Psoas muscle (tissue), 8 donors: ENCODE data around the gene BTBD7. TPM values are rescaled to one million over a fixed set of nuclear protein-coding genes. Genes with fewer than 3 reads are reported as not detected.

ENCODE experiments used
- ATAC-seq, 4 donors: fragments of 200-7000 bp; cut with Tn5 transposase; one replicate each; pipeline ENCODE4 v1.9.1; 2020; ENCODE audit warnings: moderate library complexity in 3 of 4, mild to moderate bottlenecking in 2 of 4
- DNase-seq, 2 donors: peaks; one replicate each; pipeline ENCODE4 v3.0.0-alpha.2; 2020
- H3K27ac ChIP-seq: fragments of 200-600 bp; one replicate; pipeline ENCODE4 v1.8.0; 2022
- H3K27me3 ChIP-seq, 3 donors: fragments of 200-600 bp in 1 of 3; one replicate each; pipeline versions ENCODE4 v1.6.1 to v1.8.0; 2013 to 2022; ENCODE audit warnings: low read length in 2 of 3, mild to moderate bottlenecking in 2 of 3, moderate library complexity in 1 of 3; ENCODE audit not compliant: insufficient read depth in 3 of 3
- H3K36me3 ChIP-seq, 2 donors: fragments of 200-600 bp in 1 of 2; one replicate each; pipeline versions ENCODE4 v1.6.1 to v1.8.0; 2013 to 2022; ENCODE audit warnings: low read depth in 1 of 2, mild to moderate bottlenecking in 1 of 2, moderate library complexity in 1 of 2; ENCODE audit not compliant: insufficient read depth in 1 of 2
- H3K4me1 ChIP-seq: fragments of 200-600 bp; one replicate; pipeline ENCODE4 v1.8.0; 2022
- H3K4me3 ChIP-seq: fragments of 200-600 bp; one replicate; pipeline ENCODE4 v1.8.0; 2022; ENCODE audit warnings: mild to moderate bottlenecking
- H3K9me3 ChIP-seq: fragments of 200-600 bp; one replicate; pipeline ENCODE4 v1.8.0; 2022
- WGBS, 3 donors: extraction: QIAGEN DNeasy Blood & Tissue Kit; methylation state at CpG; one replicate each; pipeline versions ENCODE4 v1.1.6 to v1.1.7; 2013; 5-methylcytosine and 5-hydroxymethylcytosine counted together
- intact Hi-C, 2 donors: fragments of 100-400 bp; cut with DNase I; formaldehyde crosslinking; loops; one replicate each; pipeline versions ENCODE4 v1.11.0 to v1.14.2; 2022
- polyA plus RNA-seq, 3 donors: library from polyadenylated mRNA; stranded (reverse); fragments of 200-250 nt; gene quantifications; one replicate each; pipeline ENCODE4 v1.2.3, GENCODE V29; 2013
- total RNA-seq, 4 donors: library from RNA; stranded (reverse); fragmentation: NEBNext Ultra II Directional in 2 of 4; extraction: Animal tissue kit (Norgen Biotek cat#: 25700) in 2 of 4; gene quantifications; one replicate each; pipeline versions ENCODE4 v1.2.1 to v1.2.4, GENCODE V29; 2021 to 2023
- TF ChIP-seq, protein P1 (sequence below): fragments of 200-600 bp; IDR thresholded peaks from one replicate; pipeline ENCODE4 v1.8.0; 2022; ENCODE audit warnings: antibody characterized with exemption
- donor health status: healthy with polysubstance abuse.
- donor health status: DM: no; HTN: no; CAD: no; lungs with moderate emphysema.
- donor health status: Bipolar disorder and iron deficiency.
- donor health status: healthy.
- donor health status: DM: yes; HTN: yes; CAD: no.
- donor health status: DM: no; HTN: no; CAD: no.
- donor health status: DM: no; HTN: no; CAD: no.
- donor health status: DM: yes; HTN: yes; CAD: no.

The BTBD7 gene
- total and polyA plus RNA-seq, 7 donors, result 6.0 to 24.9 (median 18.9) TPM

DNA sequence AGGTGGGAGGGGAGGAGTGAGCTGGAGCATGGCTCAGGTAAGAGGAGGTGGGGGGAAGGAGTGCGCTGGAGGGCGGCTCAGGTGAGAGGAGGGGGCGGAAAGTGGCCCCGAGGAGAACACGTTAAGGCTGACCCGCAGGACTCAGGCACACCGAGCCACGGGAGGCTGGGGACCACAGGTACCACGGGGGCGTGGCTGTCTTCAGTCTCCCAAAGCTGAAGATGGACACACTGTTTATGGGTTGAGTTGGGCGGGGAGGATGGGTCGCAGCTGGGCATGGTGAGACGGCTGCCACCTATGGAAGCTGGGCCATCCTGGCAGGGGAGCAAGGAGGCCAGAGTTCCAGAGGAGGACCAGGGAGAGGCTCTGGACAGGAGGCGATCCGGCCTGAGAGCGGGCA lies 102.3 kb downstream of the BTBD7 start:
- Histone ChIP-seq H3K27ac (no peak overlapping the region), H3K36me3 (peaks cover 9 to 39% of the 10 kb centered on the region in 2 donors), H3K27me3 (no peaks in the 10 kb centered on the region), H3K4me1 (no peaks in the 10 kb centered on the region), H3K9me3 (no peaks in the 10 kb centered on the region), H3K4me3 (no peak overlapping the region)
- WGBS, 3 donors, result 90 to 93% (median 93%) methylated on average over 16 of the region's 16 CpGs
- intact Hi-C loops, result no loop called here
- TF ChIP-seq, protein P1, sequence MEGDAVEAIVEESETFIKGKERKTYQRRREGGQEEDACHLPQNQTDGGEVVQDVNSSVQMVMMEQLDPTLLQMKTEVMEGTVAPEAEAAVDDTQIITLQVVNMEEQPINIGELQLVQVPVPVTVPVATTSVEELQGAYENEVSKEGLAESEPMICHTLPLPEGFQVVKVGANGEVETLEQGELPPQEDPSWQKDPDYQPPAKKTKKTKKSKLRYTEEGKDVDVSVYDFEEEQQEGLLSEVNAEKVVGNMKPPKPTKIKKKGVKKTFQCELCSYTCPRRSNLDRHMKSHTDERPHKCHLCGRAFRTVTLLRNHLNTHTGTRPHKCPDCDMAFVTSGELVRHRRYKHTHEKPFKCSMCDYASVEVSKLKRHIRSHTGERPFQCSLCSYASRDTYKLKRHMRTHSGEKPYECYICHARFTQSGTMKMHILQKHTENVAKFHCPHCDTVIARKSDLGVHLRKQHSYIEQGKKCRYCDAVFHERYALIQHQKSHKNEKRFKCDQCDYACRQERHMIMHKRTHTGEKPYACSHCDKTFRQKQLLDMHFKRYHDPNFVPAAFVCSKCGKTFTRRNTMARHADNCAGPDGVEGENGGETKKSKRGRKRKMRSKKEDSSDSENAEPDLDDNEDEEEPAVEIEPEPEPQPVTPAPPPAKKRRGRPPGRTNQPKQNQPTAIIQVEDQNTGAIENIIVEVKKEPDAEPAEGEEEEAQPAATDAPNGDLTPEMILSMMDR, result no peak
- DNase-seq (no peak), ATAC-seq (peak in 1 of 4 donors; percentile 14)

DNA sequence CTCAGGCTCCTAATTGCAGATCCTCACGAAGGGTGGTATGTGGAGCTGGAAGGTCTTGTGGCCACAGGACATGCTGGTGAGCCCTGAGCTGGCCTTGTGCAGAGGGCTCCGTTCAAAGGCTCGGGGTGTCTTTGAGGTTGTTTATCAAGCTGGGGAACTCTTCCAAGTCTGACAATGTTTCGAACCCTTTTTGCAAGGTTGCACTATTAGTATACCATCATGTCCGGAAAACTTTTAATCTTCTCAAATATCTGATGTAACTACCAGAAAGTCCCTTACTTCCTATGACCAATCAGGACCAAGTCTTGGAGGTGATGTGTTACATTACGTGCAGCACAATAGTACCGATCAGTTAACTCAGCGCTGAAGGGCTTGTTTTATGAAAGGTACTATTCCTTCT lies 104.3 kb downstream of the BTBD7 start:
- H3K9me3 ChIP-seq, result no peaks in the 10 kb centered on the region
- ATAC-seq (no peak), DNase-seq (no peak)
- no peaks in the 10 kb centered on the region for H3K4me1 ChIP-seq
- TF ChIP-seq, protein P1, result no peak
- no peak overlapping the region for H3K4me3 ChIP-seq
- no peaks in the 10 kb centered on the region for H3K27me3 ChIP-seq
- H3K27ac ChIP-seq, result no peak overlapping the region
- WGBS, 3 donors, result 92 to 96% (median 96%) methylated on average over 8 of the region's 8 CpGs
- peaks cover 15 to 59% of the 10 kb centered on the region in 2 donors for H3K36me3 ChIP-seq
- intact Hi-C loops, result no loop called here

DNA sequence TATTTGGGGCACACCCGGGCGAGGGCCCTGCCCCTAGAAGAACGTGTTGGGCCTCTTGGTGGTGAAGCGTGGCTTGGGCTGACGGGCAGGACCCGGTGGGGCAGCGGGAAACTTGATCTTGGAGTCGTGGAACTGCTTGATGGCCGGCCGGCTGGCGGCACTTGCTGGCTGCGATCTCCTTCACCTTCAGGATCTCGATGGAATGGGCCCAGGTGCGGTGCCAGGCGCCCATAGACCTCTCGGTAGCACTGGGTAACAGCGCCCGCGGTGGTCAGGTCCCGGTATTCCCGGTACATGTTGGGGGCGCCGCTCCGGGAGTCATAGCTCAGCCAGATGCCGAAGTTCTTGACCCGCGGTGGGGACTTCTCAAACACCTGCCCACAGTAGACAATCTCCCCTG lies 109.3 kb downstream of the BTBD7 start:
- H3K4me3 ChIP-seq, result no peak overlapping the region
- intact Hi-C loops, result no loop called here
- peaks cover 23 to 100% of the 10 kb centered on the region in 2 donors for H3K36me3 ChIP-seq
- no peak overlapping the region for H3K27ac ChIP-seq
- H3K4me1 ChIP-seq, result no peaks in the 10 kb centered on the region
- TF ChIP-seq, protein P1, result no peak
- H3K27me3 ChIP-seq, result no peaks in the 10 kb centered on the region
- WGBS, 3 donors, result 97% methylated on average over 27 of the region's 27 CpGs
- DNase-seq (no peak), ATAC-seq (no peak)
- no peaks in the 10 kb centered on the region for H3K9me3 ChIP-seq

DNA sequence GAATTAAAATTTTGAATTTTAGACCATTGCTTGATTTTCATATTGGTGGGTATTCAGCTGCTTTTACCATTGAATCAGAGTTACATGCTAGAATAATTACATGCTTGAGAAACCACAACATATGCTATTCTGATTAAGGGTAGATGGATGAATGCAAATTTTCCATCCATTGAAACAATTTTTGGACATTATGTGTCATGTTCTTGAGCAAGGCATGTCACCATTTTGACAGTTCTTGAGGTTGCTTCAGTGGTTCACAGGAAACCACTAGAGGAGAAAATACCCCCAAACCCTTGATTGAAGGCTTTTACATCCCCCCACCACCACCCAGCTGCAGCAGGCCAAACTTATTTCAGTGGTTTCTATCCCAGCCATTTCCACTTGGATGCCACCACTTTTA lies 112.3 kb downstream of the BTBD7 start:
- H3K4me3 ChIP-seq, result no peak overlapping the region
- intact Hi-C loops, result no loop called here
- H3K27ac ChIP-seq, result no peak overlapping the region
- ATAC-seq (no peak), DNase-seq (no peak)
- peaks cover 16 to 100% of the 10 kb centered on the region in 2 donors for H3K36me3 ChIP-seq
- H3K9me3 ChIP-seq, result no peaks in the 10 kb centered on the region
- TF ChIP-seq, protein P1, result no peak
- H3K4me1 ChIP-seq, result no peaks in the 10 kb centered on the region
- no peaks in the 10 kb centered on the region for H3K27me3 ChIP-seq

DNA sequence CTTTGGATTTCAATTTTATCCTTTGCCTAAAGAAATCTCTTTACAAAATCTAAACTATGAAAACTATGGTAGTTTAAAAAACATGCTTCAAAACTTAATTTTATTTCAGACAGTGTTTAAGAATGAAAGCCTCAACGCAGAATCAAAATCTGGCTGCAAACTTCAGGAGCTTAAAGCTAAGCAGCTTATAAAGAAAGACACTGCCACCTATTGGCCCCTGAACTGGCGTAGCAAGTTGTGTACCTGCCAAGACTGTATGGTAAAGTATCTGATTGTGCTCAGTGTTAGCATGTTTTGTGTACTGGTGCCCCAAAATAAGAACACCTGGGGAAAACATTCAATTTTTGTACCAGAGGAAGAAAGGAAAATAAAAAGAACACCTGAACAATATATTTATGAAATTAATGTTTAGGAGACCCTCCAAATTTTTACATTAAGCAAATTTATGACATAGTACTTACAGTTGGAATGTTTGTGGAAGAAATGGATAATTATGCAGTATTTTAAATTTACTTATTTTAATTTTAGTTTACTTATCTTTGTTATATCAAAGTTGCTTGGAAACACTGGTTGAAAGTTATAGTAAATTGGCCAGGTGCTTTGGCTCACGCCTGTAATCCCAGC lies 113.6 kb downstream of the BTBD7 start:
- DNase-seq (no peak), ATAC-seq (peak in 2 of 4 donors; percentile 79 to 85)
- TF ChIP-seq, protein P1, result peak; percentile 46
- Histone ChIP-seq H3K27me3 (no peaks in the 10 kb centered on the region), H3K4me3 (no peak overlapping the region), H3K36me3 (peaks cover 10 to 100% of the 10 kb centered on the region in 2 donors), H3K9me3 (no peaks in the 10 kb centered on the region), H3K4me1 (no peaks in the 10 kb centered on the region), H3K27ac (no peak overlapping the region)
- intact Hi-C loops, result loop anchor here in 1 of 2 donors (5.0 kb wide), 2 partner anchors 33 to 102 kb away; partner anchors contain the start of gene ITPK1
- 49 to 63% (median 51%) methylated on average over 3 of the region's 3 CpGs for WGBS, 3 donors
